OCI-LY3 (cell line): ENCODE results near the gene GRIK2.

Experiments
- H2AFZ ChIP-seq: fragments of 200-600, 300-600 bp; shearing (Covaris generic); 2 replicates; pipeline ENCODE4 v1.6.0; 2014; ENCODE audit warnings: antibody characterized with exemption, low read depth, low read length
- H3K27ac ChIP-seq: fragments of 200-600, 300-600 bp; sonication (generic); 2 replicates; pipeline ENCODE4 v1.5.1; 2014; ENCODE audit warnings: mild to moderate bottlenecking, low read length, moderate library complexity, mixed read lengths
- H3K27me3 ChIP-seq: fragments of 200-600, 300-600 bp; sonication (generic); 2 replicates; pipeline ENCODE4 v1.6.1; 2014; ENCODE audit warnings: low read depth, low read length, mixed read lengths
- H3K36me3 ChIP-seq: fragments of 200-600, 300-600 bp; sonication (generic); replicated peaks from 2 replicates; pipeline ENCODE3; 2014; ENCODE audit warnings: low read depth, low read length, mixed read lengths
- H3K4me1 ChIP-seq: fragments of 300-600, 200-600 bp; sonication (generic); 2 replicates; pipeline ENCODE4 v1.6.1; 2014; ENCODE audit warnings: low read length, mixed read lengths
- H3K4me2 ChIP-seq: fragments of 200-600, 300-600 bp; sonication (generic); 2 replicates; pipeline ENCODE4 v1.6.1; 2014; ENCODE audit warnings: low read length, mixed read lengths
- H3K4me3 ChIP-seq: fragments of 300-600, 200-600 bp; sonication (generic); 2 replicates; pipeline ENCODE4 v1.5.1; 2014; ENCODE audit warnings: antibody characterized with exemption, mild to moderate bottlenecking, low read length, moderate library complexity
- H3K79me2 ChIP-seq: fragments of 300-600, 200-600 bp; shearing (Covaris generic); 2 replicates; pipeline ENCODE4 v1.6.1; 2014; ENCODE audit warnings: mild to moderate bottlenecking, low read length, mixed read lengths
- H3K9ac ChIP-seq: fragments of 300-600, 200-600 bp; shearing (Covaris generic); 2 replicates; pipeline ENCODE4 v1.6.0; 2014; ENCODE audit warnings: mild to moderate bottlenecking, low read length, moderate library complexity
- H3K9me3 ChIP-seq: fragments of 200-600, 300-600 bp; shearing (Covaris generic); 2 replicates; pipeline ENCODE4 v1.6.1; 2014; ENCODE audit warnings: low read length, mixed read lengths; ENCODE audit not compliant: insufficient read depth
- H4K20me1 ChIP-seq: fragments of 200-600, 300-600 bp; sonication (generic); 2 replicates; pipeline ENCODE4 v1.6.1; 2016; ENCODE audit warnings: low read length, mixed read lengths; ENCODE audit not compliant: insufficient read depth
- EZH2phosphoT487 ChIP-seq: fragments of 200-600 bp; shearing (Covaris generic); IDR thresholded peaks from 2 replicates; pipeline ENCODE4 v1.6.1; 2018; ENCODE audit warnings: antibody characterized with exemption, mixed run types, low read depth
- TF ChIP-seq, protein P1 (sequence below): fragments of 200-600, 300-600 bp; sonication (generic); IDR thresholded peaks from 2 replicates; pipeline ENCODE4 v1.5.1; 2014; ENCODE audit warnings: antibody characterized with exemption, low read length, low read depth

The GRIK2 gene

DNA sequence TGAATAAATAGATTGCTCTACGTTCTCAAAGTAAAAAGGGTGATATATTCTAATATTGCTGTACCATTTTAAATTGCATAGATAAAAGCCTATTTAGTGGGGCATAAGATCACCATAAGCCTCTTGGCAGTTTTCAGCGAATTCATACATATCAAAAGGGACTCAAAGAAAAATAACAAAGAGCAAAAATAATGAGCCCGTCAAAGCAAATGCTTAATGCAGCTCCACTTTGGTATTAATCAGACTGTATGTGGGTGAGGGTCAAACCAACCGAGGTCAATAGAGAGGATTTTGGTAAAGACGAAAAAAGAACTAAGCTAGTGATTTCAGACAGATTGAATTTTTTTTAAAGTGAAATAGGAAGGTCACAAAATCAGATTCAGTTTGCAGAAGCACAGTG lies 598.8 kb downstream of the GRIK2 start:
- H3K4me3 ChIP-seq = no peak overlapping the region
- TF ChIP-seq, protein P1, sequence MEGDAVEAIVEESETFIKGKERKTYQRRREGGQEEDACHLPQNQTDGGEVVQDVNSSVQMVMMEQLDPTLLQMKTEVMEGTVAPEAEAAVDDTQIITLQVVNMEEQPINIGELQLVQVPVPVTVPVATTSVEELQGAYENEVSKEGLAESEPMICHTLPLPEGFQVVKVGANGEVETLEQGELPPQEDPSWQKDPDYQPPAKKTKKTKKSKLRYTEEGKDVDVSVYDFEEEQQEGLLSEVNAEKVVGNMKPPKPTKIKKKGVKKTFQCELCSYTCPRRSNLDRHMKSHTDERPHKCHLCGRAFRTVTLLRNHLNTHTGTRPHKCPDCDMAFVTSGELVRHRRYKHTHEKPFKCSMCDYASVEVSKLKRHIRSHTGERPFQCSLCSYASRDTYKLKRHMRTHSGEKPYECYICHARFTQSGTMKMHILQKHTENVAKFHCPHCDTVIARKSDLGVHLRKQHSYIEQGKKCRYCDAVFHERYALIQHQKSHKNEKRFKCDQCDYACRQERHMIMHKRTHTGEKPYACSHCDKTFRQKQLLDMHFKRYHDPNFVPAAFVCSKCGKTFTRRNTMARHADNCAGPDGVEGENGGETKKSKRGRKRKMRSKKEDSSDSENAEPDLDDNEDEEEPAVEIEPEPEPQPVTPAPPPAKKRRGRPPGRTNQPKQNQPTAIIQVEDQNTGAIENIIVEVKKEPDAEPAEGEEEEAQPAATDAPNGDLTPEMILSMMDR = no peak
- TF ChIP-seq EZH2phosphoT487 = no peak
- H4K20me1 ChIP-seq = no peaks in the 10 kb centered on the region
- H3K9ac ChIP-seq = no peak overlapping the region
- no peaks in the 10 kb centered on the region for H3K36me3 ChIP-seq
- H3K27ac ChIP-seq = no peak overlapping the region
- no peak overlapping the region for H2AFZ ChIP-seq
- no peaks in the 10 kb centered on the region for H3K27me3 ChIP-seq
- no peak overlapping the region for H3K4me2 ChIP-seq
- no peaks in the 10 kb centered on the region for H3K9me3 ChIP-seq
- H3K4me1 ChIP-seq = peaks cover 17% of the 10 kb centered on the region
- no peaks in the 10 kb centered on the region for H3K79me2 ChIP-seq

GRCh38 chr6:101994521-101994920 lies 601.0 kb downstream of the GRIK2 start:
- Histone ChIP-seq H3K36me3 (no peaks in the 10 kb centered on the region), H2AFZ (no peak overlapping the region), H3K4me2 (no peak overlapping the region), H4K20me1 (no peaks in the 10 kb centered on the region), H3K9ac (no peak overlapping the region), H3K4me1 (peaks cover 17% of the 10 kb centered on the region), H3K27ac (no peak overlapping the region), H3K4me3 (no peak overlapping the region), H3K27me3 (no peaks in the 10 kb centered on the region), H3K79me2 (no peaks in the 10 kb centered on the region), H3K9me3 (no peaks in the 10 kb centered on the region)
- TF ChIP-seq, protein P1 = no peak
- no peak for TF ChIP-seq EZH2phosphoT487

GRCh38 chr6:102015431-102015830 lies 621.9 kb downstream of the GRIK2 start:
- H3K36me3 ChIP-seq = no peaks in the 10 kb centered on the region
- H2AFZ ChIP-seq = no peak overlapping the region
- H3K27ac ChIP-seq = no peak overlapping the region
- H3K4me1 ChIP-seq = peaks cover 7% of the 10 kb centered on the region
- no peak overlapping the region for H3K4me3 ChIP-seq
- no peaks in the 10 kb centered on the region for H3K9me3 ChIP-seq
- no peak for TF ChIP-seq EZH2phosphoT487
- TF ChIP-seq, protein P1 = no peak
- H4K20me1 ChIP-seq = no peaks in the 10 kb centered on the region
- H3K79me2 ChIP-seq = no peaks in the 10 kb centered on the region
- no peak overlapping the region for H3K4me2 ChIP-seq
- no peak overlapping the region for H3K9ac ChIP-seq
- H3K27me3 ChIP-seq = no peaks in the 10 kb centered on the region

- no peaks in the 10 kb centered on the region for H3K27me3 ChIP-seq
- TF ChIP-seq, protein P1 = no peak
- no peak for TF ChIP-seq EZH2phosphoT487
- H2AFZ ChIP-seq = no peak overlapping the region
- no peaks in the 10 kb centered on the region for H3K9me3 ChIP-seq
- H3K9ac ChIP-seq = no peak overlapping the region
- H4K20me1 ChIP-seq = no peaks in the 10 kb centered on the region
- no peak overlapping the region for H3K4me2 ChIP-seq
- H3K79me2 ChIP-seq = no peaks in the 10 kb centered on the region
- no peak overlapping the region for H3K4me3 ChIP-seq
- peaks cover 22% of the 10 kb centered on the region for H3K4me1 ChIP-seq
- no peak overlapping the region for H3K27ac ChIP-seq
- H3K36me3 ChIP-seq = no peaks in the 10 kb centered on the region
Observed at GRCh38 chr6:102022281-102022680, 628.8 kb downstream of the GRIK2 start.
